ENCODE results near the gene OPRL1.
"Not testable (repeated sequence)": the region's sequence is repeated elsewhere in the genome, so short reads cannot be mapped to it uniquely, and the experiment has no call there.

OPRL1 gene

GRCh38 chr20:64106435-64106961 is 26.6 kb downstream of the OPRL1 start:
- DNase-seq = no peak

- no peak for DNase-seq
Measured at GRCh38 chr20:64106981-64107735, 27.3 kb downstream of the OPRL1 start, which contains the start of gene NPBWR2. Gene NPBWR2 (minus strand): TSS chr20:64107565. CDS start chr20:64106831, 734 bp downstream.

GRCh38 chr20:64107736-64108457 is 28.0 kb downstream of the OPRL1 start:
- DNase-seq = no peak

- DNase-seq = no peak
Measured at GRCh38 chr20:64108731-64109681, 29.1 kb downstream of the OPRL1 start.

GRCh38 chr20:64109831-64110391 is 30.0 kb downstream of the OPRL1 start:
- no peak for DNase-seq

- DNase-seq = no peak
Measured at GRCh38 chr20:64110411-64111068, 30.7 kb downstream of the OPRL1 start.

GRCh38 chr20:64111841-64112641 is 32.2 kb downstream of the OPRL1 start:
- no peak for DNase-seq

- DNase-seq = no peak
Measured at GRCh38 chr20:64112691-64113443, 33.0 kb downstream of the OPRL1 start.

- no peak for DNase-seq
Measured at GRCh38 chr20:64113444-64113775, 33.5 kb downstream of the OPRL1 start.

GRCh38 chr20:64113796-64114355 is 34.0 kb downstream of the OPRL1 start:
- DNase-seq = no peak

GRCh38 chr20:64114356-64114971 is 34.6 kb downstream of the OPRL1 start:
- DNase-seq = no peak

GRCh38 chr20:64115171-64115911 is 35.5 kb downstream of the OPRL1 start:
- no peak for DNase-seq

GRCh38 chr20:64116016-64116415 is 36.1 kb downstream of the OPRL1 start:
- no peak for DNase-seq

- DNase-seq = no peak
Measured at GRCh38 chr20:64116541-64117431, 36.9 kb downstream of the OPRL1 start.

GRCh38 chr20:64117432-64117777 is 37.5 kb downstream of the OPRL1 start:
- not testable (repeated sequence) for DNase-seq

GRCh38 chr20:64119301-64119680 is 39.4 kb downstream of the OPRL1 start:
- DNase-seq = no peak

- no peak for DNase-seq
Measured at GRCh38 chr20:64119681-64120341, 39.9 kb downstream of the OPRL1 start.
